CD4-positive, alpha-beta T cell treated with Interleukin-17A for 4 hours (primary cell): Measurements from ENCODE around the gene NCMAP.
A peak's percentile ranks its signal among the peaks of the same experiment; 100 is the strongest.
"Not testable (repeated sequence)": the region's sequence is repeated elsewhere in the genome, so short reads cannot be mapped to it uniquely, and the experiment has no call there.

ENCODE experiments used
- DNase-seq: peaks from one replicate; pipeline ENCODE4 v3.0.0-alpha.2; 2020; ENCODE audit warnings: mixed read lengths

The NCMAP gene, protein sequence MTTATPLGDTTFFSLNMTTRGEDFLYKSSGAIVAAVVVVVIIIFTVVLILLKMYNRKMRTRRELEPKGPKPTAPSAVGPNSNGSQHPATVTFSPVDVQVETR

DNA sequence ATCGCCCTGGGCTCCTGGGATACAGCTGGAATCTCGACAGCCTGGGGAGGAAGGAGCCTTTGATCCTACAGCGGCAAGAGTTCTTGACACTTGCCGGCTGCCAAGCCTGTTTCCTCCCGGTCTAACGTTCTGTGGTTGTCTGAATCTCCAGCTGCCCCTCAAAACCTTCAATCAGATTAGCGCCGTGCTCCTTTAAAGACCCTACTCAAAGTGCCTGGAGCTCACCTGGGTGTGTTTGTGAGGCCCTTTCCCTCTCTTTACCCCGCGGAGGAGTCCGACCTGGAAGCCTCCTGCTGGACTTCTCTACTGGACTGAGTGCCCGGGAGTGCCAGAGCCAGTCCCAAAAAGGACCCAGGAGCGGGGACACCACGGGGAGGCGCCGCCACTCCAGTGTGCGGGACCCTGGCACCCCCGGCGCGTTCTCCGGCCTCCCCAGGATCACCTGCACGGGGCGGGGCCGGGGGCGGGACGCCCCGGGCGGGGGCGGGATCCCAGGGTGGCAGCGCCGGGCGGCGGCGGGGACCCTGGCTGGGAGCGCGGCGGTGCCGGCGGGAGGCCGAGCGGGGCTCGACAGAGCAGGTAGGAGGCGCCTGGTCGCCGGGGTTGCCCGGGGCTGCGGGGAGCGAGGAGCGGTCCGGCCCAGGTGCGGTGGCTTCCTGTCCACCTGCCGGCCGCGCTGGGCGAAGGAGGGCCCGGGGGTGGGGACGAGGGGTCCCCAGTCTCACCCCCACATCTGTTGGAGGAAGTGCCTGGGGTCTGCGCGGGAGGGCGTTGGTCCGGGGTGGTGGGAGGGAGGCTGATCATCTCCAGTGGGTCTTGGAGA lies at the start of gene NCMAP:
Gene NCMAP (plus strand): TSS at position 497 of the 823 bp plus-strand sequence. CDS start 39,344 bp downstream, outside the sequence.
- DNase-seq = peak; percentile 80

GRCh38 chr1:24506691-24507381 lies 49.1 kb upstream of the NCMAP start:
- peak; percentile 37 for DNase-seq

- no peak for DNase-seq
Measured at GRCh38 chr1:24507405-24507804, 48.5 kb upstream of the NCMAP start.

DNA sequence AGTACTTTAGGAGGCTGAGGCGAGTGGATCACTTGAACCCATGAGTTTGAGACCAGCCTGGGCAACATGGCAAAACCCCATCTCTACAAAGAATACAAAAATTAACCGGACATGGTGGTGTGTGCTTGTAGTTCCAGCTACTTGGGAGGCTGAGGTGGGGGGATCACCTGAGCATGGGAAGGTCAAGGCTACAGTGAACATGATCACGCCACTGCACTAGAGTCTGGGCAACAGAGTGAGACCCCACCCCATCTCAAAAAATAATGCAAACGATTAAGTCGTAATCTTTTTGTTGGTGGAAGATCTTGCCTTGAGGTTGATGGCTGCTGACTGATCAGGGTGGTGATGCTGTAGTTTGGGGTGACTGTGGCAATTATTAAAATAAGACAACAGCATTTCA lies 47.0 kb upstream of the NCMAP start:
- no peak for DNase-seq

DNA sequence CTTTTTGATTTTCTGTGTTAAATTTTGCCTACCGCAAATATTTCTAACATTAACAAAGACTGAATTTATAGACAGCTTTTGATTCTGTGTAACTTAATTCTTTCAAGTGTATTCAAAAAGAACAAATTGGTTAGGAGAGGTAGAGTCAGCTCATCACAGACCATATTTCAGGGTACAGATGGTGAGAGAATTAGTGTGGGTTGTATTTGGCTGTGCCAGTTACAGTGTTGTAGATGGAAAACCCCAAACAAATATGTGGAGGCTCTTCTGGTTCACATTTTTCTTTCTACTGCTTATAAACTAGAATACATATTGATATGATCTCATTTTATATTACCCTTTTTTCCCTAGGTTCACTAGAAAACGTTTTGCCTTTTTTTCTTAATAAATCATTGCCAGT lies 42.2 kb upstream of the NCMAP start:
- DNase-seq = no peak

DNA sequence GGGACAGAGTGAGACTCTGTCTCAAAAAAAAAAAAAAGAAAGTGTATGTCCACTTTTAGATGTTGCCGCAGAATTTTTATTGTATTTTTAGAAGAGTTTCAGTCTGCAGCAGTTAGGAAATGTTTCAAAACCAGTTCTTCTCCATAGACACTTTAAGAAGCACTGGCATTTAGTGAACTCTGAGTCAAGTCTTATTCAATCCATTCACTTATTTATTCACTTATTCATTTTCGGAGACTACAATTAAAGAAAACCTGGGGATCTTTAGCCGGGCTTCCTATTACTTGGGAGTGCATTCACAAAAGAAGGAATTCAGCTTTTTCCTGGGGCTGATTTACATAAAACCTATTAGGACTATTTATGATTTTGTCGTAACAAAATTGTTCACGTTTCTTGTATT lies 40.9 kb upstream of the NCMAP start:
- no peak for DNase-seq

GRCh38 chr1:24515671-24516209 lies 40.1 kb upstream of the NCMAP start:
- peak; percentile 21 for DNase-seq

GRCh38 chr1:24516506-24516905 lies 39.4 kb upstream of the NCMAP start:
- DNase-seq = no peak

DNA sequence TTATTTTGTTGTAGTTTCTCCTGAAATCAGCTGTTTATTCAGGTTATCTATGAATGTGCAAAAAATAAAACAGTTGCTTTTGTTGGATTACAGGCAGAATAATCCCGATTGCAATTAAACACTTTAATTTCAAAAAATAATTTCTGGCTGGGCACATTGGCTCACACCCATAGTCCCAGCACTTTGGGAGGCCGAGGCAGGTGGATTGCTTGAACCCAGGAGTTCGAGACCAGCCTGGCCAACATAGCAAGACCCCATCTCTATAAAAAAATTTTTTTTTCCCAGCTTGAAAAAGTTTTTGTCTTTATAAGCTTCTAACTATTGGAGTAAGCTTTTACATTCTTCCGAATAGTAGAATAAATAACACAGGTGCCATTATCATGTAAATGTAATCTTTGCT lies 38.0 kb upstream of the NCMAP start:
- DNase-seq = no peak

- not testable (repeated sequence) for DNase-seq
Measured at GRCh38 chr1:24520282-24520681, 35.6 kb upstream of the NCMAP start.

DNA sequence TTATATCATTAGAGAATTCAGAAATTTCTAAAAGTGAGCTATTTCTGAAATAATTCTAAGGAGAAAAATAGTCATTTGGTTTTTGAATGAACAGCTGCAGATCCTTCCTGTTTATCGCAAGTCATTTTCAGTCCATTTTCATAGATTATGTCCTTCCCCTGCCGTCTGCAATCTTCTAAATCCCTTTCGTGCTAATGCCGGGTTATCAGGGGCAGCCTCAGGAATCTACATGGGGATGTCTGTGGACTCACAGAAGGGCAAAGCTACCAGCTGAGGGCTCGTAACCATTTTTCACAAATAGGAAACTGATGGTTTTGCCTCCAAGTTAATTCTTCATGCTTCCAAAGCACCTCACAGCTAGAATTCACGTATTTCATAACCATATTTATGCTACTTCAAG lies 30.3 kb upstream of the NCMAP start:
- no peak for DNase-seq

GRCh38 chr1:24526045-24526444 lies 29.8 kb upstream of the NCMAP start:
- DNase-seq = no peak

- DNase-seq = peak; percentile 69
Measured at GRCh38 chr1:24526940-24527542, 28.8 kb upstream of the NCMAP start.

- no peak for DNase-seq
Measured at GRCh38 chr1:24528744-24529143, 27.1 kb upstream of the NCMAP start.

- DNase-seq = not testable (repeated sequence)
Measured at GRCh38 chr1:24529292-24529691, 26.6 kb upstream of the NCMAP start.

DNA sequence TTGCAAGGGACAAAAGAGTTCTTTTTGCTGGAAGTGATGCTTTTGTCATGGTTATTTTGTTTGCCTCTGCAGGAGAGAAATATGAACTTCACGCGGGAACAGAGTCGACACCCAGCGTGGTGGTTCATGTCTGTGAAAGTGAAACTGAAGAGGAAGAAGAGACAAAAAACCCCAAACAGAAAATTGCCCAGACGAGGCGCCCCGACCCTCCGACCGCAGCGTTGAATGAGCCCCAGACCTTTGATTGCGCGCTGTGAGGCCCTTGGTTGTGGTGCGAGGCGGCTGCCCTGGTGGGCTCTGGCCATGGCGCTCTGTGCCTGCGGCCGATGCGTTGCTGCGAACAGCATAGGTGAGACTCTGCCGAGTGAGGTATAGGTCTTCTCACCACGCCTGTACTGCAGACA lies 20.9 kb upstream of the NCMAP start:
- DNase-seq = peak; percentile 75

GRCh38 chr1:24535778-24536177 lies 20.1 kb upstream of the NCMAP start:
- DNase-seq = no peak

- DNase-seq = peak; percentile 71
Measured at GRCh38 chr1:24536391-24536840, 19.5 kb upstream of the NCMAP start.

- DNase-seq = peak; percentile 20
Measured at GRCh38 chr1:24540051-24540905, 15.6 kb upstream of the NCMAP start.

DNA sequence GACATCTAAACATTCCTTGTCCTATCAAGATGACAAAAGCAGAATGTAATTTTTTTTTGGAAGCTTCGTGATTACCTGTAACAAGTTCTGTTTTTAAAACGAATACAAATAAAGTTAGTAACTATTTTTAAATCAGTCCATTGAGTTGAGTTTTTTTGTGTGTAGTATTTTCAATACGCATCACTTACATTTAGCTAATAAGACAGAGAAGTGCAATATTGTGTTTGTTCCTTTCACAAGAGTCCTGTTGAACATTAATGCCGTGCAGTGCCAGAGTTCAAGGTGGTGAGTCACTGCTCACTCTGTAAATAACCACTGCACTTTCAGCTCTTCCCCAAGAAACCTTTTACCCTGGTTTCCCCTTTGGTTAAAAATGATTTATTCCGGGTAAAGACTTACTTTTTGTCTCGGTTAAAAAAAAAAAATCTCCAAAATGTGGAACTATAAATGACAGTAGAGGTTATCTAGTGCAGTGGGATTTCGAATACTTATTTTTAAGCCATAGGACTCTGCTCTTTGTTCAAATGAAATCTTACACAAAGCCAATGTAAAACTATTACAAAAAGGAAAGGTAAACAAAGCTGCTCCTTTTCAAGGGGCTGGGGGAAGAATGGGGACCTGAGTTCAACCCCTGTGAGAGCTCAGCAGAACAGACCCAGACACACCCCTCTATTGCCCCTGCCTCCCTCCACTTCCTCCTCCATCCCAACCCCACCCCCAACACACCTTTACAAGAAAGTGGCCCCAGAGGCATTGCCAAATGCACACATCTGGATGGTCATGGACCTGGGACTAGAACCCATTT lies 14.8 kb upstream of the NCMAP start:
- peak; percentile 53 for DNase-seq

DNA sequence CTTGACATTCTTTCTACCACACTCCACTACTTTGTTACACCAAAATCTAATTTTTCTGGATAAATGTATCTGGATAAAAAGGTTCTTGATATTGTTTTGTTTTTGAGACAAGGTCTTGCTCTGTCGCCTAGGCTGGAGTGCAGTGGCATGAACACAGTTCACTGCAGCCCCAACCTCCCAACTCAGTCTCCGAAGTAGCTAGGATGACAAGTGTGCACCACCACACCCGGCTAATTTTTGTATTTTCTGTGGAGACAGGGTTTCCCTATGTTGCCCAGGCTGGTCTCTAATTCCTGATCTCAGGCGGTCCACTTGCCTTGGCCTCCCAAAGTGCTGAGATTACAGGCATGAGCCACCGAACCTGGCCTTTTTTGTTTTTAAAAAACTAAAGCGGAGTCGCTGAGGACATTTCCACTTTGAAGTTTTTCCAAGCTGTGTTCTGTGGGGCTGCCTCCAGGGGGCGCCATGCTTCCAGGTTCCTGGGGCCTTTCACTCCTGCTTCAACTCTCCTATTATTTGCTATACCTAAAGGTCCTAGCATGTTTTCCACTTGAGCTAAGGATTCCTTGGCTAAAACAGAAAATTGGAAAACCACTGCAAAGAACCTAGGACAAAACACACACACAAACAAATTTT lies 14.1 kb upstream of the NCMAP start:
- peak; percentile 48 for DNase-seq
